Keratinocyte (primary cell): ENCODE measurements around the gene MACROH2A1. TPM values are rescaled to one million over a fixed set of nuclear protein-coding genes. Genes with fewer than 3 reads are reported as not detected.

Experiments used
- DNase-seq: peaks from one replicate; pipeline ENCODE4 v3.0.0-alpha.2; 2011; ENCODE audit warnings: low read depth, missing footprints, low spot score
- FAIRE-seq: peaks from 2 replicates; lab custom pipeline; 2011; peaks lifted over from hg19 to GRCh38; lab: Jason Lieb, UNC
- H2AFZ ChIP-seq: 2 replicates; pipeline ENCODE4 v1.6.0; 2012; ENCODE audit warnings: low read length, control low read depth, inconsistent platforms; ENCODE audit not compliant: control insufficient read depth
- H3K27ac ChIP-seq: 2 replicates; pipeline ENCODE4 v1.5.1; 2011; ENCODE audit warnings: low read length; ENCODE audit not compliant: control insufficient read depth, insufficient read depth
- H3K27me3 ChIP-seq: 3 replicates; pipeline ENCODE4 v1.6.0; 2011; ENCODE audit warnings: low read length; ENCODE audit not compliant: control insufficient read depth, insufficient read depth; ENCODE audit errors: extremely low read depth
- H3K36me3 ChIP-seq, 2 experiments: 2 replicates in 1 of 2; 3 replicates in 1 of 2; pipeline ENCODE4 v1.5.1; 2011; ENCODE audit warnings: low read length in 2 of 2, mild to moderate bottlenecking in 1 of 2; ENCODE audit not compliant: control insufficient read depth in 2 of 2, insufficient read depth in 2 of 2; ENCODE audit errors: extremely low read depth in 1 of 2
- H3K4me1 ChIP-seq: 3 replicates; pipeline ENCODE4 v1.5.1; 2011; ENCODE audit warnings: low read length; ENCODE audit not compliant: control insufficient read depth, insufficient read depth; ENCODE audit errors: extremely low read depth
- H3K4me2 ChIP-seq: 3 replicates; pipeline ENCODE4 v1.6.0; 2011; ENCODE audit warnings: low read depth, low read length; ENCODE audit not compliant: control insufficient read depth, insufficient read depth; ENCODE audit errors: extremely low read depth
- H3K4me3 ChIP-seq, 3 experiments: fragments of 200-600 bp in 1 of 3; sonication (generic) in 1 of 3; 2 replicates in 2 of 3; 3 replicates in 1 of 3; pipeline ENCODE4 v1.5.1; 2011 to 2016; ENCODE audit warnings: low read length in 3 of 3, mild to moderate bottlenecking in 3 of 3, control low read depth in 2 of 3, inconsistent platforms in 1 of 3, low read depth in 1 of 3, mixed read lengths in 1 of 3, mixed run types in 1 of 3, moderate library complexity in 1 of 3; ENCODE audit not compliant: control insufficient read depth in 2 of 3, insufficient read depth in 2 of 3; ENCODE audit errors: extremely low read depth in 1 of 3
- H3K79me2 ChIP-seq: 2 replicates; pipeline ENCODE4 v1.6.0; 2012; ENCODE audit warnings: low read length; ENCODE audit not compliant: control insufficient read depth, insufficient read depth
- H3K9ac ChIP-seq: 3 replicates; pipeline ENCODE4 v1.6.0; 2011; ENCODE audit warnings: low read length; ENCODE audit not compliant: control insufficient read depth, insufficient read depth; ENCODE audit errors: extremely low read depth
- H3K9me1 ChIP-seq: 3 replicates; pipeline ENCODE4 v1.6.0; 2011; ENCODE audit warnings: low read length; ENCODE audit not compliant: control insufficient read depth, insufficient read depth; ENCODE audit errors: extremely low read depth
- H3K9me3 ChIP-seq: 2 replicates; pipeline ENCODE4 v1.5.1; 2012; ENCODE audit warnings: low read depth, low read length; ENCODE audit not compliant: control insufficient read depth
- H4K20me1 ChIP-seq: 3 replicates; pipeline ENCODE4 v1.6.0; 2011; ENCODE audit warnings: low read length; ENCODE audit not compliant: control insufficient read depth, insufficient read depth; ENCODE audit errors: extremely low read depth
- EZH2 ChIP-seq: IDR thresholded peaks from one replicate; pipeline ENCODE4 v1.6.1; 2012; ENCODE audit warnings: inconsistent platforms, mild to moderate bottlenecking, low read length, moderate library complexity
- dilution Hi-C: fragments of 300-500 bp; cut with MboI; formaldehyde crosslinking; loops from one replicate; pipeline ENCODE4 v1.7.0; 2020; ENCODE audit warnings: low sequenced_read_pairs; ENCODE audit not compliant: extremely low pct_ligation_motif_present
- polyA plus RNA-seq, 5 experiments: library from polyadenylated mRNA; depleted of rRNA in 3 of 5; stranded (reverse) in 3 of 5; stranded (forward) in 1 of 5; unstranded in 1 of 5; fragments of >200 nt; gene quantifications; 1 replicate in 1 of 5; 2 replicates in 3 of 5; 3 replicates in 1 of 5; pipeline versions ENCODE4 v1.2.1 to v1.2.3, GENCODE V29; 2011 to 2012; ENCODE audit warnings: missing spikeins in 2 of 5, low read depth in 1 of 5, low replicate concordance in 1 of 5
- TF ChIP-seq, protein P1 (sequence below), 3 experiments: IDR thresholded peaks in 1 of 3; conservative IDR thresholded peaks in 1 of 3; optimal IDR thresholded peaks in 1 of 3; 2 replicates in 2 of 3; 3 replicates in 1 of 3; pipeline versions ENCODE3 to v1.5.1; 2011; ENCODE audit warnings: low read length in 3 of 3, mild to moderate bottlenecking in 3 of 3, moderate library complexity in 2 of 3, control low read depth in 1 of 3, inconsistent platforms in 1 of 3; ENCODE audit not compliant: insufficient read depth in 2 of 3; ENCODE audit errors: extremely low read depth in 1 of 3

MACROH2A1 gene
- polyA plus RNA-seq, 1 donor (not counting 4 experiments of a cell fraction or from before 2014, with no cell fraction given) = 208 TPM

DNA sequence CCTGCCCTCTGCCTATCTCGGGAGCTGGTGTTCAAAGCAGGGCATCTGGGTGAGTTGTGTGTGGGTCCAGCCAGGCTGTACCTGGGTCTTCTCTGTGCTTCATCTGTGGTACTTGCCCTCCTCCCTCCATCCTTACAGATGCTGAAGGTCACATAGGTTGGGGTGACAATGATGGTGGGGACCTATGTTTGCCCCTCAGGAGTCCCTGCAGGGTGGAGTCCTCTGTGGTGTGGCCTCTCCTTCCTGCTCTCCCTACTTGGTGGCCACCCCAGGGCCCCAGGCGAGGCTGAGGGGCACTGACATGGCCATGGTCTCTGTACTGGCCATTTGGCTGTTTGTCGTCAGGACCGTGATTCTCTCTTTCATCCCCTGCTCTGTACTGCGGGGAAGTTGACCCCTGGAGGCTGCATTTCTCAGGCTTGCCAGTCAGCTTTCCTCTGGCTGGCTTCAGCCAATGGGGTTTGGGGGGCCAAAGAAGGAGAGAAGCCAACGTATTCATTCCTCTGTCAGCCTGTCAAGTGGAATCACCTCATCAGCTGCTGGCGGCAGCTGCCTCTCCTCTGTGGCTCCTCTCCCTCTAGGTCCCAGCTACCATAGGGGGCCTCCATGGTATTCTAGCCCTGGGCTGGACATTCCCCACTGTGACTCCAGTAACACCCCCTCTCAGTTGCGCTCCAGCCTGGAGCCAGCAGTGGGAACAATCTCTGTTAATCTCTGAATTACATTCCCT, 43.6 kb upstream of the MACROH2A1 start:
- no peak overlapping the region for H3K27ac ChIP-seq
- no peak for DNase-seq
- H3K9ac ChIP-seq = no peak overlapping the region
- H3K4me1 ChIP-seq = peaks cover 4% of the 10 kb centered on the region
- no peaks in the 10 kb centered on the region for H3K9me3 ChIP-seq
- FAIRE-seq = no peak
- H3K36me3 ChIP-seq = no peaks in the 10 kb centered on the region
- no peaks in the 10 kb centered on the region for H3K79me2 ChIP-seq
- H2AFZ ChIP-seq = no peak overlapping the region
- no peaks in the 10 kb centered on the region for H3K9me1 ChIP-seq
- H3K4me3 ChIP-seq = no peak overlapping the region
- dilution Hi-C loops = no loop called here
- TF ChIP-seq, protein P1, sequence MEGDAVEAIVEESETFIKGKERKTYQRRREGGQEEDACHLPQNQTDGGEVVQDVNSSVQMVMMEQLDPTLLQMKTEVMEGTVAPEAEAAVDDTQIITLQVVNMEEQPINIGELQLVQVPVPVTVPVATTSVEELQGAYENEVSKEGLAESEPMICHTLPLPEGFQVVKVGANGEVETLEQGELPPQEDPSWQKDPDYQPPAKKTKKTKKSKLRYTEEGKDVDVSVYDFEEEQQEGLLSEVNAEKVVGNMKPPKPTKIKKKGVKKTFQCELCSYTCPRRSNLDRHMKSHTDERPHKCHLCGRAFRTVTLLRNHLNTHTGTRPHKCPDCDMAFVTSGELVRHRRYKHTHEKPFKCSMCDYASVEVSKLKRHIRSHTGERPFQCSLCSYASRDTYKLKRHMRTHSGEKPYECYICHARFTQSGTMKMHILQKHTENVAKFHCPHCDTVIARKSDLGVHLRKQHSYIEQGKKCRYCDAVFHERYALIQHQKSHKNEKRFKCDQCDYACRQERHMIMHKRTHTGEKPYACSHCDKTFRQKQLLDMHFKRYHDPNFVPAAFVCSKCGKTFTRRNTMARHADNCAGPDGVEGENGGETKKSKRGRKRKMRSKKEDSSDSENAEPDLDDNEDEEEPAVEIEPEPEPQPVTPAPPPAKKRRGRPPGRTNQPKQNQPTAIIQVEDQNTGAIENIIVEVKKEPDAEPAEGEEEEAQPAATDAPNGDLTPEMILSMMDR (optimal IDR thresholded peaks at IDR 0.05 in 1 of 3, IDR thresholded peaks at IDR 0.05 in 1 of 3, conservative IDR thresholded peaks at IDR 0.05 in 1 of 3; ENCODE audit: extremely low read depth in 1 of 3, insufficient read depth in 2 of 3, low read length in 3 of 3) = no peak
- TF ChIP-seq EZH2 = no peak
- no peak overlapping the region for H3K4me2 ChIP-seq
- H4K20me1 ChIP-seq = no peaks in the 10 kb centered on the region
- H3K27me3 ChIP-seq = peaks cover 5% of the 10 kb centered on the region

DNA sequence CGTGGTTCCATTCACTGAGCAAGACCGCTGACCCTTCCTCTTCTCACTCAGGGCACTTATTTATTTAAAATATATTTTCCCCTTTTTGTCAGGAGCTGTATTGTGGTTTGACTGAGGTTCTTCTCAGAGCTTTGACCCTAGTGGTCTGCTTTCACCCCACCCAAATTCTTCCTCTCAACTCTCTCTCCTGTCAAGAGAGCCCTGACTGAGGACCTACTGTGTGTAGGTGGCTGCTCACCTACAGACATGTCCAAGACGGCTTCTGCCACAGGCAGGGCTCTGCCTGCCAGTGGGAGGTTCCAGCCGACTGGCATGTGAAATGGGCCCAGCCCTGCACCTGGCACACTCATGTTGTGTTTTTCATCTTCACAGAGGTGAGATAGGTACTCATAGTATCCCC, 42.9 kb upstream of the MACROH2A1 start:
- TF ChIP-seq, protein P1 (optimal IDR thresholded peaks at IDR 0.05 in 1 of 3, IDR thresholded peaks at IDR 0.05 in 1 of 3, conservative IDR thresholded peaks at IDR 0.05 in 1 of 3; ENCODE audit: extremely low read depth in 1 of 3, insufficient read depth in 2 of 3, low read length in 3 of 3) = no peak
- no peak for TF ChIP-seq EZH2
- Histone ChIP-seq H3K4me2 (no peak overlapping the region), H3K9ac (no peak overlapping the region), H3K27ac (no peak overlapping the region), H3K9me1 (no peaks in the 10 kb centered on the region), H3K4me3 (no peak overlapping the region), H3K79me2 (no peaks in the 10 kb centered on the region), H3K4me1 (peaks cover 4% of the 10 kb centered on the region), H3K9me3 (no peaks in the 10 kb centered on the region), H3K36me3 (no peaks in the 10 kb centered on the region), H4K20me1 (no peaks in the 10 kb centered on the region), H2AFZ (no peak overlapping the region), H3K27me3 (peaks cover 7% of the 10 kb centered on the region)
- FAIRE-seq (no peak), DNase-seq (no peak)
- dilution Hi-C loops = no loop called here
